ENCODE results near the gene HELZ. TPM values are rescaled to one million over a fixed set of nuclear protein-coding genes. Genes with fewer than 3 reads are reported as not detected.

Gene HELZ
- polyA plus RNA-seq, 3 donors, result 24.8 to 44.1 (median 39.9) TPM

- peaks cover 34% of the 10 kb centered on the region for H3K4me1 Mint-ChIP-seq
- Histone ChIP-seq H3K9ac (ENCODE audit: insufficient read depth, low read length, poor library complexity, severe bottlenecking) (no peak overlapping the region), H2AFZ (ENCODE audit: insufficient read depth, low read depth, low read length, poor library complexity, severe bottlenecking) (no peak overlapping the region), H3K27me3 (ENCODE audit: control insufficient read depth in 2 of 2, insufficient read depth in 2 of 2, low read length in 2 of 2) (no peaks in the 10 kb centered on the region), H4K20me1 (ENCODE audit: insufficient read depth, low read length) (peaks cover 98% of the 10 kb centered on the region), H3K36me3 (replicated peaks in 1 of 2; ENCODE audit: control insufficient read depth in 1 of 2, insufficient read depth in 2 of 2, low read length in 2 of 2) (peaks cover 5 to 49% of the 10 kb centered on the region in 2 donors), H3K4me2 (replicated peaks; ENCODE audit: extremely low read depth, low read length, poor library complexity, severe bottlenecking) (no peak overlapping the region), H3K4me3 (replicated peaks in 1 of 3; ENCODE audit: low read depth in 2 of 3, low read length in 3 of 3) (no peak overlapping the region), H3K4me1 (ENCODE audit: control insufficient read depth in 1 of 2, insufficient read depth in 2 of 2, low read length in 2 of 2) (peaks cover 14 to 19% of the 10 kb centered on the region in 2 donors), H3K79me2 (ENCODE audit: insufficient read depth, low read length) (peaks cover 98% of the 10 kb centered on the region), H3K27ac (ENCODE audit: low read depth in 1 of 2, low read length in 2 of 2) (peak overlapping the region in 1 of 2 donors; percentile 27), H3K9me3 (replicated peaks in 1 of 2; ENCODE audit: control insufficient read depth in 1 of 2, insufficient read depth in 1 of 2, low read length in 2 of 2) (no peaks in the 10 kb centered on the region)
- WGBS (ENCODE audit: insufficient coverage), result no CpG with 5 or more reads among the region's 4 CpGs
- intact Hi-C loops (cut with micrococcal nuclease), result no loop called here
- TF ChIP-seq CTCF (IDR thresholded peaks at IDR 0.05), result no peak
- peak overlapping the region in 2 of 7 donors; percentile 42 to 62 for H3K27ac Mint-ChIP-seq
- no peak overlapping the region for H3K4me3 Mint-ChIP-seq
- H3K9me3 Mint-ChIP-seq, result no peaks in the 10 kb centered on the region
- H3K36me3 Mint-ChIP-seq, result peaks cover 18 to 55% of the 10 kb centered on the region in 2 donors
- H3K27me3 Mint-ChIP-seq (ENCODE audit: low read depth in 3 of 3), result no peaks in the 10 kb centered on the region
- DNase-seq, result no peak
Observed at GRCh38 chr17:67208232-67208631, 36.8 kb downstream of the HELZ start.

GRCh38 chr17:67203818-67204217, 41.2 kb downstream of the HELZ start:
- H4K20me1 ChIP-seq (ENCODE audit: insufficient read depth, low read length), result peaks cover 100% of the 10 kb centered on the region
- no peaks in the 10 kb centered on the region for H3K4me1 ChIP-seq (ENCODE audit: control insufficient read depth in 1 of 2, insufficient read depth in 2 of 2, low read length in 2 of 2)
- H3K36me3 Mint-ChIP-seq, result peaks cover 41 to 70% of the 10 kb centered on the region in 2 donors
- no peak overlapping the region for H3K27ac Mint-ChIP-seq
- H3K4me2 ChIP-seq (replicated peaks; ENCODE audit: extremely low read depth, low read length, poor library complexity, severe bottlenecking), result no peak overlapping the region
- H3K4me3 ChIP-seq (replicated peaks in 1 of 3; ENCODE audit: low read depth in 2 of 3, low read length in 3 of 3), result no peak overlapping the region
- H3K9me3 Mint-ChIP-seq, result no peaks in the 10 kb centered on the region
- H3K27me3 ChIP-seq (ENCODE audit: control insufficient read depth in 2 of 2, insufficient read depth in 2 of 2, low read length in 2 of 2), result no peaks in the 10 kb centered on the region
- H3K9ac ChIP-seq (ENCODE audit: insufficient read depth, low read length, poor library complexity, severe bottlenecking), result no peak overlapping the region
- H3K4me3 Mint-ChIP-seq, result no peak overlapping the region
- peaks cover 9% of the 10 kb centered on the region for H3K4me1 Mint-ChIP-seq
- H3K36me3 ChIP-seq (replicated peaks in 1 of 2; ENCODE audit: control insufficient read depth in 1 of 2, insufficient read depth in 2 of 2, low read length in 2 of 2), result peaks cover 43 to 75% of the 10 kb centered on the region in 2 donors
- no peak overlapping the region for H2AFZ ChIP-seq (ENCODE audit: insufficient read depth, low read depth, low read length, poor library complexity, severe bottlenecking)
- peaks cover 81% of the 10 kb centered on the region for H3K79me2 ChIP-seq (ENCODE audit: insufficient read depth, low read length)
- no peak for TF ChIP-seq CTCF (IDR thresholded peaks at IDR 0.05)
- intact Hi-C loops (cut with micrococcal nuclease), result no loop called here
- no peaks in the 10 kb centered on the region for H3K27me3 Mint-ChIP-seq (ENCODE audit: low read depth in 3 of 3)
- no peaks in the 10 kb centered on the region for H3K9me3 ChIP-seq (replicated peaks in 1 of 2; ENCODE audit: control insufficient read depth in 1 of 2, insufficient read depth in 1 of 2, low read length in 2 of 2)
- H3K27ac ChIP-seq (ENCODE audit: low read depth in 1 of 2, low read length in 2 of 2), result no peak overlapping the region
- DNase-seq, result no peak

All from CD14-positive monocyte (primary cell).